BLaER1 treated with 17β-estradiol and CSF1 and Interleukin-3, amounts not matched to agents 10 nM and 100 nM (cell line): ENCODE results near the gene CHMP6.
A peak's percentile ranks its signal among the peaks of the same experiment; 100 is the strongest.

Experiments
- H3K27ac ChIP-seq, 11 experiments: shearing (Covaris generic); formaldehyde crosslinking; 2 replicates each; pipeline ENCODE4 v1.8.1; 2022
- H3K27me3 ChIP-seq, 11 experiments: shearing (Covaris generic); formaldehyde crosslinking; 2 replicates each; pipeline ENCODE4 v1.8.1; 2022
- H3K36me3 ChIP-seq, 11 experiments: shearing (Covaris generic); formaldehyde crosslinking; 2 replicates each; pipeline ENCODE4 v1.8.1; 2022
- H3K4me1 ChIP-seq, 10 experiments: shearing (Covaris generic); formaldehyde crosslinking; 2 replicates each; pipeline ENCODE4 v1.8.1; 2022
- H3K4me2 ChIP-seq, 11 experiments: shearing (Covaris generic); formaldehyde crosslinking; 2 replicates each; pipeline ENCODE4 v1.8.1; 2022
- H3K4me3 ChIP-seq, 10 experiments: shearing (Covaris generic); formaldehyde crosslinking; 2 replicates each; pipeline ENCODE4 v1.8.1; 2022
- H3K9ac ChIP-seq, 11 experiments: shearing (Covaris generic); formaldehyde crosslinking; 2 replicates each; pipeline ENCODE4 v1.8.1; 2022
- H3K9me3 ChIP-seq, 11 experiments: shearing (Covaris generic); formaldehyde crosslinking; replicated peaks in 1 of 11; 2 replicates each; pipeline ENCODE4 v1.8.1; 2022
- H4K20me1 ChIP-seq, 11 experiments: shearing (Covaris generic); formaldehyde crosslinking; 2 replicates each; pipeline ENCODE4 v1.8.1; 2022
- Cebpa-rat ChIP-seq, 11 experiments: shearing (Covaris generic); IDR thresholded peaks; 2 replicates each; pipeline ENCODE4 v1.8.1; 2022

Gene CHMP6

GRCh38 chr17:80991645-80992076, at the start of gene CHMP6:
Gene CHMP6, plus strand, starts transcription at chr17:80991841. Its CDS starts 78 bp downstream, at chr17:80991919.
- peaks cover 34 to 48% (median 41%) of the 10 kb centered on the region in 10 experiments for H3K4me1 ChIP-seq
- H3K27ac ChIP-seq, result peak within 1 kb of the TSS; percentile 75 to 87 (median 83)
- TF ChIP-seq Cebpa-rat (IDR thresholded peaks at IDR 0.05), result no peak
- peaks cover 32 to 56% (median 52%) of the 10 kb centered on the region in 11 experiments for H3K27me3 ChIP-seq
- no peaks in the 10 kb centered on the region for H3K9me3 ChIP-seq
- peak within 1 kb of the TSS; percentile 83 to 100 (median 97) for H3K4me2 ChIP-seq
- H3K9ac ChIP-seq, result peak within 1 kb of the TSS; percentile 89 to 98 (median 93)
- H3K36me3 ChIP-seq, result peaks cover 18 to 28% (median 18%) of the 10 kb centered on the region in 11 experiments
- H3K4me3 ChIP-seq, result peak within 1 kb of the TSS; percentile 84 to 100 (median 99)
- peaks cover 0 to 58% (median 35%) of the 10 kb centered on the region in 11 experiments; a peak in 19 of 22 replicates for H4K20me1 ChIP-seq

GRCh38 chr17:80942423-80943345, 49.0 kb upstream of the CHMP6 start:
- peaks cover 71 to 94% (median 85%) of the 10 kb centered on the region in 10 experiments for H3K4me1 ChIP-seq
- peaks cover 0 to 88% (median 55%) of the 10 kb centered on the region in 11 experiments; a peak in 18 of 22 replicates for H4K20me1 ChIP-seq
- peak overlapping the region in 5 of 11 experiments; percentile 63 to 79 (median 76); a peak in 9 of 22 replicates for H3K9ac ChIP-seq
- peak overlapping the region in 6 of 11 experiments; percentile 76 to 90 (median 85); a peak in 11 of 22 replicates for H3K27ac ChIP-seq
- H3K4me3 ChIP-seq, result peak overlapping the region in 1 of 10 experiments; percentile 0; a peak in 1 of 20 replicates
- H3K36me3 ChIP-seq, result peaks cover 12 to 31% (median 18%) of the 10 kb centered on the region in 11 experiments; a peak in 21 of 22 replicates
- peaks cover 0 to 10% (median 6%) of the 10 kb centered on the region in 11 experiments; a peak in 14 of 22 replicates for H3K9me3 ChIP-seq
- TF ChIP-seq Cebpa-rat (IDR thresholded peaks at IDR 0.05), result no peak
- H3K27me3 ChIP-seq, result peaks cover 56 to 91% (median 76%) of the 10 kb centered on the region in 11 experiments
- H3K4me2 ChIP-seq, result peak overlapping the region; percentile 83 to 98 (median 93)

GRCh38 chr17:80943346-80944145, 48.1 kb upstream of the CHMP6 start:
- Histone ChIP-seq H3K36me3 (peaks cover 12 to 31% (median 19%) of the 10 kb centered on the region in 11 experiments; a peak in 21 of 22 replicates), H3K4me2 (peak overlapping the region; percentile 83 to 98 (median 93)), H3K27ac (peak overlapping the region in 2 of 11 experiments; percentile 84 to 86; a peak in 2 of 22 replicates), H3K27me3 (peaks cover 59 to 91% (median 76%) of the 10 kb centered on the region in 11 experiments), H3K9ac (0 out of 22 replicates have a peak overlapping the region, but pooled peaks of 1 of the 11 experiments have one; percentile 79), H3K9me3 (peaks cover 0 to 10% (median 6%) of the 10 kb centered on the region in 11 experiments; a peak in 14 of 22 replicates), H4K20me1 (peaks cover 0 to 88% (median 58%) of the 10 kb centered on the region in 11 experiments; a peak in 19 of 22 replicates), H3K4me3 (no peak overlapping the region), H3K4me1 (peaks cover 71 to 94% (median 85%) of the 10 kb centered on the region in 10 experiments)
- TF ChIP-seq Cebpa-rat (IDR thresholded peaks at IDR 0.05), result no peak

DNA sequence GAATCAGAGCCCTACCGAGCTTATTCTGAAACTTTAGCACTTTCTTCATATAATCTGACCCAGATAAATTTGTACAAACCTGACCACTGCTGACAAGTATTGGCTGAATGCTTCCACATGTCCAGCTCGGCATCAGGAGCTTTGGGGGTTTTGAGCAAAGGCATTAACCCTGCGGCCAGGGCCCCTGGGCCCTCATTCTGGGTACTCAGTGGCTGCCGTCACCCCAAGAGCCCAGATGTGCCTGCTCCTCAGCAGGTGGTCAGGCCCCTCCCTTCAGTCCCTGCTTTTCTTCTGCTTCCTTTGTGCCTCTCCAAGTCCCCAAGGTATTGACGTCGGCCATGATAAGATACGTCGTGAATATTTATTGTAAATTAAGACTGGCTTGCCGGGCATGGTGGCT, 47.3 kb upstream of the CHMP6 start:
- H3K27ac ChIP-seq, result no peak overlapping the region
- H3K27me3 ChIP-seq, result peaks cover 62 to 90% (median 73%) of the 10 kb centered on the region in 11 experiments
- H3K9me3 ChIP-seq, result peaks cover 0 to 10% (median 6%) of the 10 kb centered on the region in 11 experiments; a peak in 14 of 22 replicates
- H3K4me2 ChIP-seq, result peak overlapping the region; percentile 83 to 98 (median 93)
- H3K36me3 ChIP-seq, result peaks cover 12 to 35% (median 19%) of the 10 kb centered on the region in 11 experiments; a peak in 21 of 22 replicates
- no peak for TF ChIP-seq Cebpa-rat (IDR thresholded peaks at IDR 0.05)
- H3K4me1 ChIP-seq, result peaks cover 67 to 94% (median 85%) of the 10 kb centered on the region in 10 experiments
- H3K9ac ChIP-seq, result no peak overlapping the region; a peak in 1 of 22 replicates
- H4K20me1 ChIP-seq, result peaks cover 0 to 88% (median 62%) of the 10 kb centered on the region in 11 experiments; a peak in 19 of 22 replicates
- H3K4me3 ChIP-seq, result no peak overlapping the region

GRCh38 chr17:80945736-80946135, 45.9 kb upstream of the CHMP6 start:
- H3K36me3 ChIP-seq, result peaks cover 12 to 49% (median 31%) of the 10 kb centered on the region in 11 experiments; a peak in 21 of 22 replicates
- peaks cover 59 to 77% (median 68%) of the 10 kb centered on the region in 11 experiments for H3K27me3 ChIP-seq
- peaks cover 0 to 88% (median 62%) of the 10 kb centered on the region in 11 experiments; a peak in 19 of 22 replicates for H4K20me1 ChIP-seq
- no peak overlapping the region for H3K9ac ChIP-seq
- H3K4me3 ChIP-seq, result no peak overlapping the region
- peaks cover 53 to 85% (median 75%) of the 10 kb centered on the region in 10 experiments for H3K4me1 ChIP-seq
- TF ChIP-seq Cebpa-rat (IDR thresholded peaks at IDR 0.05), result no peak
- no peak overlapping the region for H3K27ac ChIP-seq
- peaks cover 0 to 10% (median 6%) of the 10 kb centered on the region in 11 experiments; a peak in 14 of 22 replicates for H3K9me3 ChIP-seq
- H3K4me2 ChIP-seq, result peak overlapping the region in 1 of 11 experiments; percentile 71; a peak in 1 of 22 replicates

GRCh38 chr17:80946449-80946848, 45.2 kb upstream of the CHMP6 start:
- Histone ChIP-seq H3K9ac (no peak overlapping the region), H3K4me3 (no peak overlapping the region), H3K36me3 (peaks cover 12 to 56% (median 38%) of the 10 kb centered on the region in 11 experiments; a peak in 21 of 22 replicates), H4K20me1 (peaks cover 0 to 88% (median 57%) of the 10 kb centered on the region in 11 experiments; a peak in 19 of 22 replicates), H3K27me3 (peaks cover 59 to 73% (median 68%) of the 10 kb centered on the region in 11 experiments), H3K27ac (no peak overlapping the region), H3K9me3 (peaks cover 0 to 10% (median 6%) of the 10 kb centered on the region in 11 experiments; a peak in 14 of 22 replicates), H3K4me1 (peaks cover 46 to 78% (median 68%) of the 10 kb centered on the region in 10 experiments), H3K4me2 (peak overlapping the region in 9 of 11 experiments; percentile 5 to 79 (median 71); a peak in 16 of 22 replicates)
- no peak for TF ChIP-seq Cebpa-rat (IDR thresholded peaks at IDR 0.05)

GRCh38 chr17:80947200-80947940, 44.3 kb upstream of the CHMP6 start:
- no peak for TF ChIP-seq Cebpa-rat (IDR thresholded peaks at IDR 0.05)
- H3K4me2 ChIP-seq, result peak overlapping the region in 9 of 11 experiments; percentile 55 to 79 (median 71); a peak in 19 of 22 replicates
- H3K4me3 ChIP-seq, result no peak overlapping the region
- H3K4me1 ChIP-seq, result peaks cover 37 to 73% (median 60%) of the 10 kb centered on the region in 10 experiments
- peaks cover 0 to 10% (median 6%) of the 10 kb centered on the region in 11 experiments; a peak in 14 of 22 replicates for H3K9me3 ChIP-seq
- no peak overlapping the region for H3K27ac ChIP-seq
- no peak overlapping the region for H3K9ac ChIP-seq
- peaks cover 53 to 65% (median 58%) of the 10 kb centered on the region in 11 experiments for H3K27me3 ChIP-seq
- peaks cover 0 to 88% (median 57%) of the 10 kb centered on the region in 11 experiments; a peak in 19 of 22 replicates for H4K20me1 ChIP-seq
- H3K36me3 ChIP-seq, result peaks cover 12 to 61% (median 48%) of the 10 kb centered on the region in 11 experiments; a peak in 21 of 22 replicates
